Esophagus (tissue), 2 donors: Measurements from ENCODE around the gene MIPEP. TPM values are rescaled to one million over a fixed set of nuclear protein-coding genes. Genes with fewer than 3 reads are reported as not detected.

Experiments
- polyA plus RNA-seq, 2 donors: library from polyadenylated mRNA; stranded (reverse); fragments of 200-250 nt; gene quantifications; one replicate each; pipeline ENCODE4 v1.2.3, GENCODE V29; 2013
- donor health status: healthy with polysubstance abuse.
- donor health status: Bipolar disorder and iron deficiency.

MIPEP gene
- polyA plus RNA-seq, 2 donors: 16.3 to 16.7 TPM

Other genes with a start within 250 kb of the MIPEP start
- gene C1QTNF9B, start 8.1 kb upstream of the MIPEP start, polyA plus RNA-seq: under 1 TPM; 0.04 to 0.16 TPM